ENCODE data around the gene SLU7. TPM values are rescaled to one million over a fixed set of nuclear protein-coding genes. Genes with fewer than 3 reads are reported as not detected.

The SLU7 gene
- total RNA-seq, 1 donor from 2014 or later = 44.7 TPM

GRCh38 chr5:160398806-160399205, 20.1 kb downstream of the SLU7 start:
- TF ChIP-seq CTCF (IDR thresholded peaks at IDR 0.05; ENCODE audit: partially characterized antibody, unreplicated experiment) = no peak
- H3K9me3 Mint-ChIP-seq (ENCODE audit: unreplicated experiment) = peaks cover 10% of the 10 kb centered on the region
- H3K4me1 Mint-ChIP-seq (ENCODE audit: low read depth, unreplicated experiment) = peaks cover 13% of the 10 kb centered on the region
- no peaks in the 10 kb centered on the region for H3K36me3 Mint-ChIP-seq (ENCODE audit: unreplicated experiment)
- peak overlapping the region; percentile 97 for H3K27ac Mint-ChIP-seq (ENCODE audit: unreplicated experiment)
- DNase-seq = no peak
- H3K4me3 Mint-ChIP-seq (ENCODE audit: unreplicated experiment) = peak overlapping the region; percentile 92
- H3K27me3 Mint-ChIP-seq (ENCODE audit: unreplicated experiment) = peaks cover 6% of the 10 kb centered on the region

GRCh38 chr5:160397492-160397891, 21.4 kb downstream of the SLU7 start:
- Mint-ChIP-seq H3K27ac (ENCODE audit: unreplicated experiment) (no peak overlapping the region), H3K36me3 (ENCODE audit: unreplicated experiment) (no peaks in the 10 kb centered on the region), H3K4me3 (ENCODE audit: unreplicated experiment) (no peak overlapping the region), H3K4me1 (ENCODE audit: low read depth, unreplicated experiment) (peaks cover 13% of the 10 kb centered on the region), H3K27me3 (ENCODE audit: unreplicated experiment) (peaks cover 6% of the 10 kb centered on the region), H3K9me3 (ENCODE audit: unreplicated experiment) (peaks cover 10% of the 10 kb centered on the region)
- DNase-seq = no peak
- TF ChIP-seq CTCF (IDR thresholded peaks at IDR 0.05; ENCODE audit: partially characterized antibody, unreplicated experiment) = no peak

- H3K9me3 Mint-ChIP-seq (ENCODE audit: unreplicated experiment) = peaks cover 8% of the 10 kb centered on the region
- peaks cover 13% of the 10 kb centered on the region for H3K4me1 Mint-ChIP-seq (ENCODE audit: low read depth, unreplicated experiment)
- no peak for DNase-seq
- H3K27me3 Mint-ChIP-seq (ENCODE audit: unreplicated experiment) = peaks cover 5% of the 10 kb centered on the region
- peak overlapping the region; percentile 26 for H3K27ac Mint-ChIP-seq (ENCODE audit: unreplicated experiment)
- no peaks in the 10 kb centered on the region for H3K36me3 Mint-ChIP-seq (ENCODE audit: unreplicated experiment)
- TF ChIP-seq CTCF (IDR thresholded peaks at IDR 0.05; ENCODE audit: partially characterized antibody, unreplicated experiment) = no peak
- H3K4me3 Mint-ChIP-seq (ENCODE audit: unreplicated experiment) = no peak overlapping the region
Observed at GRCh38 chr5:160395111-160395510, 23.8 kb downstream of the SLU7 start.

- H3K27ac Mint-ChIP-seq (ENCODE audit: unreplicated experiment) = no peak overlapping the region
- no peak overlapping the region for H3K4me3 Mint-ChIP-seq (ENCODE audit: unreplicated experiment)
- peaks cover 20% of the 10 kb centered on the region for H3K36me3 Mint-ChIP-seq (ENCODE audit: unreplicated experiment)
- H3K4me1 Mint-ChIP-seq (ENCODE audit: low read depth, unreplicated experiment) = peaks cover 7% of the 10 kb centered on the region
- H3K27me3 Mint-ChIP-seq (ENCODE audit: unreplicated experiment) = no peaks in the 10 kb centered on the region
- H3K9me3 Mint-ChIP-seq (ENCODE audit: unreplicated experiment) = peaks cover 4% of the 10 kb centered on the region
- no peak for DNase-seq
- peak; percentile 44 for TF ChIP-seq CTCF (IDR thresholded peaks at IDR 0.05; ENCODE audit: partially characterized antibody, unreplicated experiment)
Observed at GRCh38 chr5:160390787-160391696, 27.8 kb downstream of the SLU7 start.

- Mint-ChIP-seq H3K9me3 (ENCODE audit: unreplicated experiment) (peaks cover 4% of the 10 kb centered on the region), H3K27ac (ENCODE audit: unreplicated experiment) (no peak overlapping the region), H3K4me3 (ENCODE audit: unreplicated experiment) (no peak overlapping the region), H3K36me3 (ENCODE audit: unreplicated experiment) (peaks cover 20% of the 10 kb centered on the region), H3K4me1 (ENCODE audit: low read depth, unreplicated experiment) (peaks cover 5% of the 10 kb centered on the region), H3K27me3 (ENCODE audit: unreplicated experiment) (no peaks in the 10 kb centered on the region)
- DNase-seq = no peak
- TF ChIP-seq CTCF (IDR thresholded peaks at IDR 0.05; ENCODE audit: partially characterized antibody, unreplicated experiment) = no peak
Observed at GRCh38 chr5:160387445-160387844, 31.4 kb downstream of the SLU7 start.

All from glutamatergic neuron (in vitro differentiated cells).